Fibroblast of gingiva (primary cell): ENCODE data around the gene EIF2S3.
"Not testable (repeated sequence)": the region's sequence is repeated elsewhere in the genome, so short reads cannot be mapped to it uniquely, and the experiment has no call there.

Source experiments
- DNase-seq: peaks from one replicate; pipeline ENCODE4 v3.0.0-alpha.2; 2011; ENCODE audit warnings: low read depth

The EIF2S3 gene

GRCh38 chrX:24050522-24051318 lies 4.0 kb upstream of the EIF2S3 start:
- not testable (repeated sequence) for DNase-seq

GRCh38 chrX:24055043-24055356 lies 244 bp downstream of the EIF2S3 start:
- DNase-seq, result no peak

GRCh38 chrX:24063488-24063887 lies 8.7 kb downstream of the EIF2S3 start:
- DNase-seq, result no peak

- DNase-seq, result no peak
These were observed 15.1 kb downstream of the EIF2S3 start for GRCh38 chrX:24069877-24070276.

GRCh38 chrX:24079411-24079810 lies 24.7 kb downstream of the EIF2S3 start:
- DNase-seq, result no peak

- DNase-seq, result not testable (repeated sequence)
These were observed 25.5 kb downstream of the EIF2S3 start for GRCh38 chrX:24080245-24080644.

GRCh38 chrX:24080704-24081103 lies 25.9 kb downstream of the EIF2S3 start:
- DNase-seq, result no peak

- DNase-seq, result peak; percentile 74
These were observed 27.0 kb downstream of the EIF2S3 start for GRCh38 chrX:24081661-24082154.

GRCh38 chrX:24082447-24082846 lies 27.7 kb downstream of the EIF2S3 start:
- DNase-seq, result no peak

- no peak for DNase-seq
These were observed 30.3 kb downstream of the EIF2S3 start for GRCh38 chrX:24085101-24085500.

- DNase-seq, result no peak
These were observed 35.8 kb downstream of the EIF2S3 start for GRCh38 chrX:24090300-24091200.

GRCh38 chrX:24093746-24094145 lies 39.0 kb downstream of the EIF2S3 start:
- DNase-seq, result no peak

- peak; percentile 88 for DNase-seq
These were observed 43.0 kb downstream of the EIF2S3 start for GRCh38 chrX:24097741-24098260.

GRCh38 chrX:24098932-24099331 lies 44.2 kb downstream of the EIF2S3 start:
- no peak for DNase-seq

GRCh38 chrX:24099394-24099793 lies 44.6 kb downstream of the EIF2S3 start:
- no peak for DNase-seq

- DNase-seq, result no peak
These were observed 46.0 kb downstream of the EIF2S3 start for GRCh38 chrX:24100713-24101112.

- no peak for DNase-seq
These were observed 55.3 kb downstream of the EIF2S3 start for GRCh38 chrX:24110069-24110468.

GRCh38 chrX:24113181-24113580 lies 58.4 kb downstream of the EIF2S3 start:
- DNase-seq, result peak; percentile 83

GRCh38 chrX:24117258-24117657 lies 62.5 kb downstream of the EIF2S3 start:
- peak; percentile 82 for DNase-seq

GRCh38 chrX:24124244-24124799 lies 69.6 kb downstream of the EIF2S3 start:
- no peak for DNase-seq

- DNase-seq, result no peak
These were observed 70.4 kb downstream of the EIF2S3 start for GRCh38 chrX:24125028-24125612.
